RKO (cell line): ENCODE data around the gene GOLGA6D.
"Not testable (repeated sequence)": the region's sequence is repeated elsewhere in the genome, so short reads cannot be mapped to it uniquely, and the experiment has no call there.

ENCODE experiments used
- DNase-seq: peaks from one replicate; pipeline ENCODE4 v3.0.0-alpha.2; 2016; ENCODE audit warnings: low spot score

GOLGA6D gene

DNA sequence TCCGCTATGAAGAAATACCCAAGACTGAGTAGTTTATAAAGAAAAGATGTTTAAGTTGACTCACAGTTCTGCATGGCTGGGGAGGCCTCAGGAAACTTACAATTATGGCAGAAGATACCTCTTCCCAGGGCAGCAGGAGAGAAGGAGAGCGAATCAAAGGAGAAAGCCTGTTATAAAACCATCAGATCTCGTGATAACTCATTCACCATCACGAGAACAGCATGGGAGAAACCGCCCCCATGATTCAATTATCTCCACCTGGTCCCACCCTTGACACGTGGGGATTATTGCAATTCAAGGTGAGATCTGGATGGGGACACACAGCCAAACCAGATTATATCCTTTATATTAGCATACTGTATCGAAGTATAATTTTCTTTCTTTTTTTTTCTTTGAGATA lies 49.5 kb downstream of the GOLGA6D start:
- not testable (repeated sequence) for DNase-seq

DNA sequence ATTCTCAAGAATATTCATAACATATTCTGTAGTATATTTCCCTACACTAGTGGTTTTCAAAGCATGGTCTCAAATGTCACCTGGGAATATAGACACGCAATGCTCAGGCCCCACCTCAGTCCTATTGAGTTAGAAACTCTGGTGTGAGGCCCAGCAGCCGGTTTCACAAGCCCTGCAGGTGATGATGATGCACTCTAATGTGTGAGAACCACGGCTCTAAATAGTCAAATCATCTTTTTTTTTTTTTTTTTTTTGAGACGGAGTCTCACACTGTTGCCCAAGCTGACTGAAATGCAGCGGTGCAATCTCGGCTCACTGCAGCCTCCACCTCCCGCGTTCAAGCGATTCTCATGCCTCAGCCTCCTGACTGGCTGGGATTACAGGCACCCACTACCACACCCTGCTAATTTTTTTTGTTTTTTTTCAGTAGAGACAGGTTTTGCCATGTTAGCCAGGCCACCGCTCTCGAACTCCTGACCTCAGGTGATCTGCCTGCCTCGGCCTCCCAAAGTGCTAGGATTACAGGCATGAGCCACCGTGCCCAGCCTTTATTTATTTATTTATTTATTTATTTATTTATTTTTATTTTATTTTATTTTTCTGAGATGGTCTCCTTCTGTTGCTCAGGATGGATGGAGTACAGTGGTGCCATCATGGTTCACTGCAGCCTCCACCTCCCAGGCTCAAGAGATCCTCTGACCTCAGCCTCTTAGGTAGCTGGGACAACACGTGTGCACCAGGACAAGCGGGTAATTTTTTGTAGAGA lies 51.2 kb downstream of the GOLGA6D start:
- DNase-seq: not testable (repeated sequence)

DNA sequence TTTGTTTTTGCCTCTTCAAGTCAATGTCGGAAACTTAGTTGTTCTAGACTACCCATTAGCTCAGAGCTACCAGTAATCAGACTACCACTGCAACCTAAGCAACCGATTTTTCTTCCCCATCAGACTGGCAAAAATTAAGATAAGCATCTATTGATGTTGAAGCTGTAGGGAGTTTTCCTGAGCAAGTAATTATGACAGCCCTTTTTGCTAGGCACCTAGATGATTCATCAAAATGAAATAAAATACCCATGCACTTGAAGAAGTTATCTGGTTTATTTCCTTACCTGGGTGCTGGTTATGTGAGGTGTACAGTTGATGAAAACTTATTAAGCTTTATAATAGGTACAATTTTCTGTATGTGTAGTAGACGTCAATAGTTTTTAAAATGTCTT lies 52.7 kb downstream of the GOLGA6D start:
- no peak for DNase-seq

DNA sequence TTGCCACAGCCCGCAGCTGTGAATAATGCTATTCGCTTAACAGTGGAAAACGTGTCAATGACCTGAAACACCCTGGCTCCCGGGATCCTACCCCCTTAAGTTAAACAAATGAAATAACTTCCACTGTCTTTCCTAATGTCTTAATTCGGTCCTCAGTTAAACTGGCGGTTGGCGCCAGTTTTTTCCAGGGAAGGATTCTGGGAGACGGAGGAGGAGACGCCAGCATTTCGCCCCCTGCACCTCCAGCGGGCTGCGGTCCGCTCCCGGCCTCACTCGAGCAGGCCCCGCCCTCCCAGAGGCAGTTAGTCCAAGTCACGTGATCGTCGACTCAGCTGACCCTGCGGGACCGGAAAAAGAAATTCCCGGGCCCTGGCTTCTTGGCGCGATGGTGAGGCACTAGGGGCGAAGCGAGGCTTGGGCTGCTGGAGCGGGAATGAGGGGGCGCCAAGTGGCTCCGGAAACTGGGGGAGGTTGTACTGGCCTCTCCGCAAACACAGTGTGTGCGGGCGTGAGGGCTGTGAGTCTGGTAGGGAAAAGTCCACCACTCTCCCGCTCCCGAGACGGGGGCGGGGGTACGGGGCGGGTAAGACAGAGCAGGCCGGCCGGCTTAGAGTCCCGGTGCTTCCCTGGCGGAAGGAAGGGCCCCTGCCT lies 53.2 kb downstream of the GOLGA6D start, which contains the start of gene COMMD4:
COMMD4 (plus strand) TSS at position 359 of the 651 bp plus-strand sequence; CDS start at position 386, 27 bp downstream.
- peak; percentile 96 for DNase-seq

DNA sequence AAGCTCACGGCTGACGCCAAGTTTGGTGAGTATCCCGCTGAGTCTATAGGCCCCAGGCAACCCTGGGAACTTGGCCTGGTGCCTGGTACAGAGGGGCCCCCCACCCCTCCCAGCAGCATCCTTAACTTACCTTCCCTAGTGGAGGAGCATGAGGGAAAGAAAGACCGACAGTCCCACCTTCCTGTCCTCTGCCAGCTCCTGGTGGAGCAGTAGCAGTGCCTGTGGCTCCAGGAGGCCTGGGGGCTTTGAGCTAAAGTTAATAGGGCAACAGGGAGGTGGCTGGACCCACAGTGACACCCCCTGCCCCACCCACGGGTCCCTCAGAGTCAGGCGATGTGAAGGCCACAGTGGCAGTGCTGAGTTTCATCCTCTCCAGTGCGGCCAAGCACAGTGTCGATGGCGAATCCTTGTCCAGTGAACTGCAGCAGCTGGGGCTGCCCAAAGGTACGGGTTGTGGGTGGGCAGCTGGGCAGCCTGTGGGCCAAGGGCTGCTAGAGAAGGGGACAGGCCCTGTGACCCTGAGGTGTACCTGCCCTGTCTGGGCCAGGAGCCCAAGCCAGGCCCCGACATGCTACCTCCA lies 56.1 kb downstream of the GOLGA6D start:
- no peak for DNase-seq

DNA sequence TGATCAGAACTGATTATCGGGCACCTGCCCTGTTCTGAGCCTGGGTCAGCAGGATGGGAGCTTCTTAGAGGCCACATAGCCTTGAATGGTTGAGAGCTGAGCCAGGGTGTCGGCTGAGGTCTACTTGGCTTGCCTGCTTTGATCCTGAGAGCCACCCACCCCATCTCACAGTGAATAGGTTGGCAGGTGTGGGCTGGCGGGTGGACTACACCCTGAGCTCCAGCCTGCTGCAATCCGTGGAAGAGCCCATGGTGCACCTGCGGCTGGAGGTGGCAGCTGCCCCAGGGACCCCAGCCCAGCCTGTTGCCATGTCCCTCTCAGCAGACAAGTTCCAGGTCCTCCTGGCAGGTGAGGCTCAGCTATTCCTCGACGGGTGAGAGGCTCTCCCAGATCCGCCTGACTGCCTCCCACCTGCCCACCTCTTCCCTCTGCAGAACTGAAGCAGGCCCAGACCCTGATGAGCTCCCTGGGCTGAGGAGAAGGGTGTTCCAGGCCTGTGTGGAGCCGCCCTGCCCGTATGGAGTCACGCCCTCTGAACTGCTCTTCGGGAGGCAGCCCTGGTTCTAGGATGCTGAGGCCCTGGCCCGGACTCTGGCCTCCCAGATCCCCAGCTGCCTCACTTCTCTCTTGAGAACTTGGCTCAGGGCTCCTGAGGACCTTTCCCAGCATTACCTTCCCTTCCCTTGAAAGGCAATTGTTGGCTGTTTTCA lies 57.1 kb downstream of the GOLGA6D start:
- DNase-seq: no peak

DNA sequence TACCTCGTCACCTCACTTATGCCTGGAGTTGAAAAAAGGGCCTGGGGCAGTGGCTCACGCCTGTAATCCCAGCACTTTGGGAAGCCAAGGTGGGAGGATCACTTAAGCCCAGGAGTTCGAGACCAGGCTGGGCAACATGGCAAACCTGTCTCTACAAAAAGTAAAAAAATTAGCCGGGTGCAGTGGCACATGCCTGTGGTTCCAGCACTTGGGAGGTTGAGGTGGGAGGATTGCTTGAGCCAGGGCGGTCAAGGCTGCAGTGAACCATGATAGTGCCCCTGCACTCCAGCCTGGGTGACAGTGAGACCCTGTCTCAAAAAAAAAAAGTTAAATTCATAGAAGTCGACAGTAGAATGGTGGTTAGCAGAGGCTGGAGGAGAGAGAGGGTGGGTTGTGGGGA lies 59.6 kb downstream of the GOLGA6D start:
- DNase-seq: no peak

DNA sequence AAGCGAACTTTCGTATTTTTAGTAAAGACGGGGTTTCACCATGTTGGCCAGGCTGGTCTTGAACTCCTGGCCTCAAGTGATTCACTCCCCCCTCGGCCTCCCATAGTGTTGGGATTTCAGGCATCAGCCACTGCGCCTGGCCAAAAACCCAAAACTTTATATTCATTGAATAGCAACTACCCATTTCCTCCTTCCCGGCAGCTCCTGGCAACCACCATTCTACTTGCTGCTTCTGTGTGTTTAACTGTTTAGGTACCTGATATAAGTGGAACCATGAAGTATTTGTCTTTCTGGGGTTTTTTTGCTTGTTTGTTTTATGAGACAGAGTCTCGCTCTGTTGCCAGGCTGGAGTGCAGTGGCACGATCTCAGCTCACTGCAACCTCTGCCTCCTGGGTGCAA lies 61.3 kb downstream of the GOLGA6D start:
- not testable (repeated sequence) for DNase-seq
